Thyroid gland (tissue), 4 donors: ENCODE results near the gene NGRN. TPM values are rescaled to one million over a fixed set of nuclear protein-coding genes. Genes with fewer than 3 reads are reported as not detected.

Experiments used
- DNase-seq, 2 donors: peaks; one replicate each; pipeline ENCODE4 v3.0.0-alpha.2; 2019
- H3K27ac ChIP-seq, 3 donors: fragments of 200-600 bp; sonication (generic); 1 replicate in 2 of 3; 2 replicates in 1 of 3; pipeline ENCODE4 v1.5.1; 2016 to 2019; ENCODE audit warnings: mild to moderate bottlenecking in 1 of 3, moderate library complexity in 1 of 3
- H3K27me3 ChIP-seq: fragments of 200-600 bp; sonication (generic); one replicate; pipeline ENCODE4 v1.5.1; 2019
- H3K36me3 ChIP-seq, 2 donors: fragments of 200-600 bp; sonication (generic); one replicate each; pipeline ENCODE4 v1.5.1; 2016 to 2019
- H3K4me1 ChIP-seq, 2 donors: fragments of 200-600 bp; sonication (generic); one replicate each; pipeline ENCODE4 v1.5.1; 2017 to 2019
- H3K4me3 ChIP-seq, 3 donors: fragments of 200-600 bp; sonication (generic); replicated peaks in 1 of 3; 1 replicate in 2 of 3; 2 replicates in 1 of 3; pipeline ENCODE4 v1.5.1; 2016; ENCODE audit warnings: mild to moderate bottlenecking in 1 of 3
- H3K9me3 ChIP-seq: fragments of 200-600 bp; sonication (generic); one replicate; pipeline ENCODE4 v1.5.1; 2017
- POLR2A ChIP-seq, 2 donors: fragments of 450-650 bp; IDR thresholded peaks; one replicate each; pipeline ENCODE4 v1.6.1; 2017; ENCODE audit warnings: antibody characterized with exemption in 2 of 2, mild to moderate bottlenecking in 2 of 2, moderate library complexity in 1 of 2
- WGBS, 2 donors: methylation state at CpG; one replicate each; pipeline ENCODE4 v1.1.5; 2017; 5-methylcytosine and 5-hydroxymethylcytosine counted together
- intact Hi-C: fragments of 100-400 bp; cut with DNase I; formaldehyde crosslinking; loops from one replicate; pipeline ENCODE4 v1.15.1; 2023
- small RNA-seq: library from RNA; depleted of rRNA; stranded (forward); fragments of <200 nt; gene quantifications from one replicate; pipeline ENCODE3, GENCODE V24; 2016
- total RNA-seq, 4 donors: library from RNA; depleted of rRNA; stranded (reverse); fragments of >200 nt; gene quantifications; one replicate each; pipeline ENCODE4 v1.2.3, GENCODE V29; 2016
- TF ChIP-seq, protein P1 (sequence below), 6 experiments: fragments of 200-600 bp in 3 of 6; fragments of 450-650 bp in 3 of 6; sonication (generic) in 3 of 6; IDR thresholded peaks; one replicate each; pipeline ENCODE4 v1.5.1; 2016 to 2019; ENCODE audit warnings: antibody characterized with exemption in 6 of 6, mild to moderate bottlenecking in 2 of 6, inconsistent platforms in 1 of 6, moderate library complexity in 1 of 6

Gene NGRN
- total RNA-seq, 4 donors from 2014 or later, result 80.7 to 159 (median 96.4) TPM

DNA sequence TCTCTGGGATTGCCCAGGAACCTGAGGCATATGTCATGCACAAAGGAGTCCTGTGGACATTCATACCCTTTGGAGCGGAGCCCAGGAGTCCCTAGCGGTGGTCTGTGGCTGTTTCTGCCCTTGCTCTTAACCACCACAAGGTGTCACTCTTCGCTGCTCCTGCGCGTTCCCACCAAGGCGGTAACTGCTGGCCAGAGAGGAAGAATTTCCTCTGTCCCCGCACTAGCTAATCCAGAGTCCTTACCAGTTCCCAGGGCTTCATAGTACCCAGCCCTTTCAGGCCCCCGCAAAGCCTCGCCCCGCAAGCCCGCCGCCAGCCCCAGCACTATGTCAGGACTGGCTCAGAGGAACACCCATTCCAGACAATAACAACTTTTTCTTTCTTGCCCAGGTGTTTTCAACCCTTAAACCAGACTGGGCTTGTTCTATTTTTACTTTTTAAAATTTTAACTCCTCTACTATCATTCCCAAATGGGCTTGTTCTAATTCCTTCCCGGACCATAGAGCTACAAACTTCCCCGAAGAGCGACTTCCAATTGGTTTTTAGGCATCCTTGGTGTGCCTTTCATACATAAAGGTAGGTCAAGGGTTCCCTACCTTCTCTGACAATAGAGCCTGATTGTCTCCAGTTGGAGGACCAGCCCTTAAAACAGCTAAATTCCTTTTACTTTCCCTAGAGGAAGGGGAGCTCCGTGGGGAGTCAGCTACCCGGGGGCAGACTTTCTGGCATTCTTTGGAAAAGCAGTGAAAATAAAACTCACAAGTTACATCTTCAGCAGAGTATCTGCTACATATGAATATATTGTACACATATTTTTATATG, 54.8 kb downstream of the NGRN start:
- peak; percentile 86 for DNase-seq
- Histone ChIP-seq H3K36me3 (no peaks in the 10 kb centered on the region), H3K27ac (peak overlapping the region in 2 of 3 donors; percentile 30 to 33), H3K4me1 (peaks cover 13 to 18% of the 10 kb centered on the region in 2 donors), H3K4me3 (no peak overlapping the region), H3K9me3 (no peaks in the 10 kb centered on the region), H3K27me3 (no peaks in the 10 kb centered on the region)
- WGBS, 2 donors, result 5 to 6% methylated on average over 17 of the region's 17 CpGs
- intact Hi-C loops, result loop anchor here (5.0 to 10.0 kb wide), 3 partner anchors 65 to 565 kb away; partner anchors contain the start of genes FES and IQGAP1
- TF ChIP-seq, protein P1, sequence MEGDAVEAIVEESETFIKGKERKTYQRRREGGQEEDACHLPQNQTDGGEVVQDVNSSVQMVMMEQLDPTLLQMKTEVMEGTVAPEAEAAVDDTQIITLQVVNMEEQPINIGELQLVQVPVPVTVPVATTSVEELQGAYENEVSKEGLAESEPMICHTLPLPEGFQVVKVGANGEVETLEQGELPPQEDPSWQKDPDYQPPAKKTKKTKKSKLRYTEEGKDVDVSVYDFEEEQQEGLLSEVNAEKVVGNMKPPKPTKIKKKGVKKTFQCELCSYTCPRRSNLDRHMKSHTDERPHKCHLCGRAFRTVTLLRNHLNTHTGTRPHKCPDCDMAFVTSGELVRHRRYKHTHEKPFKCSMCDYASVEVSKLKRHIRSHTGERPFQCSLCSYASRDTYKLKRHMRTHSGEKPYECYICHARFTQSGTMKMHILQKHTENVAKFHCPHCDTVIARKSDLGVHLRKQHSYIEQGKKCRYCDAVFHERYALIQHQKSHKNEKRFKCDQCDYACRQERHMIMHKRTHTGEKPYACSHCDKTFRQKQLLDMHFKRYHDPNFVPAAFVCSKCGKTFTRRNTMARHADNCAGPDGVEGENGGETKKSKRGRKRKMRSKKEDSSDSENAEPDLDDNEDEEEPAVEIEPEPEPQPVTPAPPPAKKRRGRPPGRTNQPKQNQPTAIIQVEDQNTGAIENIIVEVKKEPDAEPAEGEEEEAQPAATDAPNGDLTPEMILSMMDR (IDR thresholded peaks at IDR 0.05), result peak; percentile 96 to 100 (median 98)
- no peak for TF ChIP-seq POLR2A (IDR thresholded peaks at IDR 0.05)

DNA sequence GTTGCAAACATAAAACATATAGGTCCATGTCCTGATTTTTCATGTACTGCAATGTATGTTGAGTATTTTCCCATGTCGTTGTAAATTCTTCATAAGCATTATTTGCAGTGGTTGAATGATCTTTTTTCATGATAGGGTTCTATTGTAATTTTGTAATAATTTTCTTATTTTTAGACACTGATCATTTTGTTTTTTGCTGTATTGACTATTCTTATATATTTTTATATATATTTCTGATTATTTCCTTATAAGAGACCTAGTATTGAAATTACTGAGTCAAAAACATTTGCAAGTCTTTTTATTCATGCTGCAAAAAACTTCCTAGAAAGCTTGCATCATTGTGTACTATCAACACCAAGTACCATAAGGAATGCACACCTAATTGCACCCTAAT, 55.4 kb downstream of the NGRN start:
- DNase-seq, result no peak
- WGBS, 2 donors, result 72 to 77% methylated on average over 1 of the region's 1 CpG
- Histone ChIP-seq H3K9me3 (no peaks in the 10 kb centered on the region), H3K4me1 (peaks cover 7 to 13% of the 10 kb centered on the region in 2 donors), H3K27ac (no peak overlapping the region), H3K27me3 (no peaks in the 10 kb centered on the region), H3K4me3 (no peak overlapping the region), H3K36me3 (no peaks in the 10 kb centered on the region)
- intact Hi-C loops, result loop anchor here (5.0 to 10.0 kb wide), 3 partner anchors 64 to 564 kb away; partner anchors contain the start of genes FES and IQGAP1
- TF ChIP-seq, protein P1 (IDR thresholded peaks at IDR 0.05), result no peak
- no peak for TF ChIP-seq POLR2A (IDR thresholded peaks at IDR 0.05)

Small RNA genes lying within 50 kb of the gene (small RNA-seq; reads per million reads assigned to genes)
- gene AC091167.3 (not detected), gene RN7SL736P (not detected)

Other genes with a start within 250 kb of the NGRN start
- gene IDH2, start 163.2 kb upstream of the NGRN start, total RNA-seq, result 10 to 100 TPM; 29.4 to 49.6 (median 33.5) TPM
- gene SEMA4B, start 64.3 kb upstream of the NGRN start, total RNA-seq, result 100 to 1,000 TPM in 1 of 4 donors, 10 to 100 TPM in 3; 49.5 to 163 (median 69.9) TPM
- gene CIB1, start 31.7 kb upstream of the NGRN start, total RNA-seq, result 10 to 100 TPM; 24.3 to 90.0 (median 30.8) TPM
- 10 to 100 TPM in 2 of 4 donors, 1 to 10 TPM in 2; 7.1 to 28.1 (median 13.6) TPM for gene GDPGP1, start 31.5 kb upstream of the NGRN start, total RNA-seq
- under 1 TPM in 2 of 4 donors, not detected in 2; 0.13 to 0.22 TPM for gene TTLL13, start 16.1 kb upstream of the NGRN start, total RNA-seq
- 10 to 100 TPM in 1 of 4 donors, 1 to 10 TPM in 3; 3.6 to 13.1 (median 5.5) TPM for gene ZNF774, start 86.6 kb downstream of the NGRN start, total RNA-seq
- 100 to 1,000 TPM; 222 to 290 (median 247) TPM for gene IQGAP1, start 122.6 kb downstream of the NGRN start, total RNA-seq